H1 (cell line): ENCODE results near the gene HYCC1. TPM values are rescaled to one million over a fixed set of nuclear protein-coding genes. Genes with fewer than 3 reads are reported as not detected.

Experiments
- ASH2L ChIP-seq: fragments of 200-600, 300-600 bp; sonication (generic); IDR thresholded peaks from one replicate; pipeline ENCODE4 v1.7.1; 2017; ENCODE audit warnings: low read length
- GABPA ChIP-seq: IDR thresholded peaks from 2 replicates; pipeline ENCODE4 v1.6.1; 2011; ENCODE audit warnings: mild to moderate bottlenecking, low read length, moderate library complexity, borderline replicate concordance; ENCODE audit not compliant: insufficient read depth
- KDM5A ChIP-seq: fragments of 200-600 bp; IDR thresholded peaks from 2 replicates; pipeline ENCODE4 v1.7.1; 2012; ENCODE audit warnings: mild to moderate bottlenecking, low read length, inconsistent platforms, mixed read lengths
- MAFK ChIP-seq: IDR thresholded peaks from 2 replicates; pipeline ENCODE4 v1.6.1; 2012; ENCODE audit warnings: low read depth, mild to moderate bottlenecking, improper control_type of control experiment, low read length
- RBBP5 ChIP-seq: IDR thresholded peaks from 2 replicates; pipeline ENCODE4 v1.7.1; 2012; ENCODE audit warnings: low read depth, mild to moderate bottlenecking, inconsistent platforms, low read length, moderate library complexity, borderline replicate concordance
- SAP30 ChIP-seq: fragments of 300-600 bp; sonication (generic); IDR thresholded peaks from 2 replicates; pipeline ENCODE4 v1.7.1; 2012; ENCODE audit warnings: low read length, moderate library complexity, mild to moderate bottlenecking, inconsistent platforms; ENCODE audit not compliant: insufficient read depth, insufficient replicate concordance
- SRF ChIP-seq: IDR thresholded peaks from 2 replicates; pipeline ENCODE4 v1.6.1; 2011; ENCODE audit warnings: mild to moderate bottlenecking, low read depth, low read length, moderate library complexity
- polyA plus RNA-seq, 7 experiments: library from polyadenylated mRNA; depleted of rRNA in 3 of 7; stranded (reverse) in 5 of 7; unstranded in 2 of 7; fragments of >200 nt in 5 of 7; fragments of 200-250 nt in 2 of 7; gene quantifications; 1 replicate in 5 of 7; 2 replicates in 1 of 7; 4 replicates in 1 of 7; pipeline versions ENCODE4 v1.2.1 to v1.2.3, GENCODE V29; 2011 to 2013; ENCODE audit warnings: missing spikeins in 2 of 7, mixed read lengths in 2 of 7
- total RNA-seq: library from RNA; stranded (reverse); fragmentation: NEBNext Ultra II Directional; extraction: Animal tissue kit (Norgen Biotek cat#: 25700); gene quantifications from 2 replicates; pipeline ENCODE4 v1.2.1, GENCODE V29; 2021
- TF ChIP-seq, protein P1 (sequence below): fragments of 300-600 bp; sonication (generic); IDR thresholded peaks from 2 replicates; pipeline ENCODE4 v1.7.1; 2012; ENCODE audit warnings: low read length, moderate library complexity, mild to moderate bottlenecking, inconsistent platforms; ENCODE audit not compliant: insufficient replicate concordance
- TF ChIP-seq, protein P2 (sequence below), 3 experiments: IDR thresholded peaks; 1 replicate in 2 of 3; 2 replicates in 1 of 3; pipeline versions ENCODE4 v1.5.1 to v1.6.1; 2011; ENCODE audit warnings: low read length in 3 of 3, mild to moderate bottlenecking in 3 of 3, inconsistent platforms in 2 of 3, low read depth in 1 of 3, moderate library complexity in 1 of 3; ENCODE audit not compliant: insufficient read depth in 1 of 3; ENCODE audit errors: control extremely low read depth in 1 of 3

The HYCC1 gene
- total and polyA plus RNA-seq, 2 of the 8 experiments (the other 6 are each of a cell fraction or from before 2014, with no cell fraction given): 20.2 to 142 TPM

DNA sequence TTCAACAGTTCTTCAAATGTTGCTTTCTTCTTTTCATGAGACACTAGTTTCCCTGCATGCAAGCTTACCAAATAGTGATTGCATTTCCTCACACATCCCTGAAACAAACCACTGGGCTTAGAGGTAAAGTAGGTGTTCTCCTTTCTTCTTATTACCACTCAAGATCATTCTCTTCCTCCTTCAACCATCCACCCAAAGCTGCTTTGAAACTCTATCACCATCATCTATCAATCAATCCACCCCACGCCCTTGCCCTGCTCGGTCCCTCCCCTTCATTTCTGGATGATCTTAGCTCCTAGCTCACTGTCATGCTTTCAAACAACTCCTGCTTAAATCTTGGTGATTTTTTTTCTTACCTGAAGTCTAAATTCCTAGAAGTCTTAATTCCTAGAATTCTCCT is 18.9 kb downstream of the HYCC1 start (continued):
- TF ChIP-seq, protein P1, sequence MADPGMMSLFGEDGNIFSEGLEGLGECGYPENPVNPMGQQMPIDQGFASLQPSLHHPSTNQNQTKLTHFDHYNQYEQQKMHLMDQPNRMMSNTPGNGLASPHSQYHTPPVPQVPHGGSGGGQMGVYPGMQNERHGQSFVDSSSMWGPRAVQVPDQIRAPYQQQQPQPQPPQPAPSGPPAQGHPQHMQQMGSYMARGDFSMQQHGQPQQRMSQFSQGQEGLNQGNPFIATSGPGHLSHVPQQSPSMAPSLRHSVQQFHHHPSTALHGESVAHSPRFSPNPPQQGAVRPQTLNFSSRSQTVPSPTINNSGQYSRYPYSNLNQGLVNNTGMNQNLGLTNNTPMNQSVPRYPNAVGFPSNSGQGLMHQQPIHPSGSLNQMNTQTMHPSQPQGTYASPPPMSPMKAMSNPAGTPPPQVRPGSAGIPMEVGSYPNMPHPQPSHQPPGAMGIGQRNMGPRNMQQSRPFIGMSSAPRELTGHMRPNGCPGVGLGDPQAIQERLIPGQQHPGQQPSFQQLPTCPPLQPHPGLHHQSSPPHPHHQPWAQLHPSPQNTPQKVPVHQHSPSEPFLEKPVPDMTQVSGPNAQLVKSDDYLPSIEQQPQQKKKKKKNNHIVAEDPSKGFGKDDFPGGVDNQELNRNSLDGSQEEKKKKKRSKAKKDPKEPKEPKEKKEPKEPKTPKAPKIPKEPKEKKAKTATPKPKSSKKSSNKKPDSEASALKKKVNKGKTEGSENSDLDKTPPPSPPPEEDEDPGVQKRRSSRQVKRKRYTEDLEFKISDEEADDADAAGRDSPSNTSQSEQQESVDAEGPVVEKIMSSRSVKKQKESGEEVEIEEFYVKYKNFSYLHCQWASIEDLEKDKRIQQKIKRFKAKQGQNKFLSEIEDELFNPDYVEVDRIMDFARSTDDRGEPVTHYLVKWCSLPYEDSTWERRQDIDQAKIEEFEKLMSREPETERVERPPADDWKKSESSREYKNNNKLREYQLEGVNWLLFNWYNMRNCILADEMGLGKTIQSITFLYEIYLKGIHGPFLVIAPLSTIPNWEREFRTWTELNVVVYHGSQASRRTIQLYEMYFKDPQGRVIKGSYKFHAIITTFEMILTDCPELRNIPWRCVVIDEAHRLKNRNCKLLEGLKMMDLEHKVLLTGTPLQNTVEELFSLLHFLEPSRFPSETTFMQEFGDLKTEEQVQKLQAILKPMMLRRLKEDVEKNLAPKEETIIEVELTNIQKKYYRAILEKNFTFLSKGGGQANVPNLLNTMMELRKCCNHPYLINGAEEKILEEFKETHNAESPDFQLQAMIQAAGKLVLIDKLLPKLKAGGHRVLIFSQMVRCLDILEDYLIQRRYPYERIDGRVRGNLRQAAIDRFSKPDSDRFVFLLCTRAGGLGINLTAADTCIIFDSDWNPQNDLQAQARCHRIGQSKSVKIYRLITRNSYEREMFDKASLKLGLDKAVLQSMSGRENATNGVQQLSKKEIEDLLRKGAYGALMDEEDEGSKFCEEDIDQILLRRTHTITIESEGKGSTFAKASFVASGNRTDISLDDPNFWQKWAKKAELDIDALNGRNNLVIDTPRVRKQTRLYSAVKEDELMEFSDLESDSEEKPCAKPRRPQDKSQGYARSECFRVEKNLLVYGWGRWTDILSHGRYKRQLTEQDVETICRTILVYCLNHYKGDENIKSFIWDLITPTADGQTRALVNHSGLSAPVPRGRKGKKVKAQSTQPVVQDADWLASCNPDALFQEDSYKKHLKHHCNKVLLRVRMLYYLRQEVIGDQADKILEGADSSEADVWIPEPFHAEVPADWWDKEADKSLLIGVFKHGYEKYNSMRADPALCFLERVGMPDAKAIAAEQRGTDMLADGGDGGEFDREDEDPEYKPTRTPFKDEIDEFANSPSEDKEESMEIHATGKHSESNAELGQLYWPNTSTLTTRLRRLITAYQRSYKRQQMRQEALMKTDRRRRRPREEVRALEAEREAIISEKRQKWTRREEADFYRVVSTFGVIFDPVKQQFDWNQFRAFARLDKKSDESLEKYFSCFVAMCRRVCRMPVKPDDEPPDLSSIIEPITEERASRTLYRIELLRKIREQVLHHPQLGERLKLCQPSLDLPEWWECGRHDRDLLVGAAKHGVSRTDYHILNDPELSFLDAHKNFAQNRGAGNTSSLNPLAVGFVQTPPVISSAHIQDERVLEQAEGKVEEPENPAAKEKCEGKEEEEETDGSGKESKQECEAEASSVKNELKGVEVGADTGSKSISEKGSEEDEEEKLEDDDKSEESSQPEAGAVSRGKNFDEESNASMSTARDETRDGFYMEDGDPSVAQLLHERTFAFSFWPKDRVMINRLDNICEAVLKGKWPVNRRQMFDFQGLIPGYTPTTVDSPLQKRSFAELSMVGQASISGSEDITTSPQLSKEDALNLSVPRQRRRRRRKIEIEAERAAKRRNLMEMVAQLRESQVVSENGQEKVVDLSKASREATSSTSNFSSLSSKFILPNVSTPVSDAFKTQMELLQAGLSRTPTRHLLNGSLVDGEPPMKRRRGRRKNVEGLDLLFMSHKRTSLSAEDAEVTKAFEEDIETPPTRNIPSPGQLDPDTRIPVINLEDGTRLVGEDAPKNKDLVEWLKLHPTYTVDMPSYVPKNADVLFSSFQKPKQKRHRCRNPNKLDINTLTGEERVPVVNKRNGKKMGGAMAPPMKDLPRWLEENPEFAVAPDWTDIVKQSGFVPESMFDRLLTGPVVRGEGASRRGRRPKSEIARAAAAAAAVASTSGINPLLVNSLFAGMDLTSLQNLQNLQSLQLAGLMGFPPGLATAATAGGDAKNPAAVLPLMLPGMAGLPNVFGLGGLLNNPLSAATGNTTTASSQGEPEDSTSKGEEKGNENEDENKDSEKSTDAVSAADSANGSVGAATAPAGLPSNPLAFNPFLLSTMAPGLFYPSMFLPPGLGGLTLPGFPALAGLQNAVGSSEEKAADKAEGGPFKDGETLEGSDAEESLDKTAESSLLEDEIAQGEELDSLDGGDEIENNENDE: no peak
- TF ChIP-seq MAFK (no peak), KDM5A (no peak), GABPA (no peak), RBBP5 (no peak), SAP30 (no peak), SRF (no peak), ASH2L (no peak)
- TF ChIP-seq, protein P2, sequence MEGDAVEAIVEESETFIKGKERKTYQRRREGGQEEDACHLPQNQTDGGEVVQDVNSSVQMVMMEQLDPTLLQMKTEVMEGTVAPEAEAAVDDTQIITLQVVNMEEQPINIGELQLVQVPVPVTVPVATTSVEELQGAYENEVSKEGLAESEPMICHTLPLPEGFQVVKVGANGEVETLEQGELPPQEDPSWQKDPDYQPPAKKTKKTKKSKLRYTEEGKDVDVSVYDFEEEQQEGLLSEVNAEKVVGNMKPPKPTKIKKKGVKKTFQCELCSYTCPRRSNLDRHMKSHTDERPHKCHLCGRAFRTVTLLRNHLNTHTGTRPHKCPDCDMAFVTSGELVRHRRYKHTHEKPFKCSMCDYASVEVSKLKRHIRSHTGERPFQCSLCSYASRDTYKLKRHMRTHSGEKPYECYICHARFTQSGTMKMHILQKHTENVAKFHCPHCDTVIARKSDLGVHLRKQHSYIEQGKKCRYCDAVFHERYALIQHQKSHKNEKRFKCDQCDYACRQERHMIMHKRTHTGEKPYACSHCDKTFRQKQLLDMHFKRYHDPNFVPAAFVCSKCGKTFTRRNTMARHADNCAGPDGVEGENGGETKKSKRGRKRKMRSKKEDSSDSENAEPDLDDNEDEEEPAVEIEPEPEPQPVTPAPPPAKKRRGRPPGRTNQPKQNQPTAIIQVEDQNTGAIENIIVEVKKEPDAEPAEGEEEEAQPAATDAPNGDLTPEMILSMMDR (IDR thresholded peaks at IDR 0.05; ENCODE audit: control extremely low read depth in 1 of 3, insufficient read depth in 1 of 3, low read depth in 1 of 3, low read length in 3 of 3): no peak
